ENCODE results near the gene XAGE2. TPM values are rescaled to one million over a fixed set of nuclear protein-coding genes. Genes with fewer than 3 reads are reported as not detected.

XAGE2 gene
- total RNA-seq, 1 experiment from 2014 or later: not detected

GRCh38 chrX:52415304-52415703, 46.5 kb downstream of the XAGE2 start:
- in situ Hi-C loops (cut with HindIII; ENCODE audit: low pct_unique_long_range_greater_than_20kb, low sequenced_read_pairs): no loop called here
- DNase-seq (ENCODE audit: low read depth, low spot score): no peak

- in situ Hi-C loops (cut with HindIII; ENCODE audit: low pct_unique_long_range_greater_than_20kb, low sequenced_read_pairs): no loop called here
- no peak for DNase-seq (ENCODE audit: low read depth, low spot score)
Measured at GRCh38 chrX:52416816-52417215, 48.0 kb downstream of the XAGE2 start.

GRCh38 chrX:52420824-52421443, 52.1 kb downstream of the XAGE2 start:
- no peak for DNase-seq (ENCODE audit: low read depth, low spot score)
- in situ Hi-C loops (cut with HindIII; ENCODE audit: low pct_unique_long_range_greater_than_20kb, low sequenced_read_pairs): no loop called here

GRCh38 chrX:52422884-52423283, 54.1 kb downstream of the XAGE2 start:
- DNase-seq (ENCODE audit: low read depth, low spot score): no peak
- in situ Hi-C loops (cut with HindIII; ENCODE audit: low pct_unique_long_range_greater_than_20kb, low sequenced_read_pairs): no loop called here

DNA sequence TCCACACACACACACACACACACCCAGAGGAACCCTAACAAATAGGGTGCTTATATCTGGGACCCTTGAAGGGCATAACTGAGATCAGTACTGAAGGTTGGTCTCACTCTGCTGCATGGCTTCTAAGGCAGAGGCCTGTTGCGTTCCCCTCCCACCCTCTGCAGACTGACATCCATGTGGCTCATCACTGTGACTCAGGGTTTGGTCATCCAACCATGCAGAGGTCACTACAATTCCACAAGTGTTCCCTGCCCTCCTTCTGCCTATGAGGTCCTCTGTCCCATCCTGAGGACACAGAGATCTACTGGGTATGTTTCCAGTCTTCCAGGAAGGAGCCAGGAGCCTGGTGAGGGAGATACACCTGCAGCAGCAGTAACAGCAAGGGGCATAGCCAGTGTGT, 55.8 kb downstream of the XAGE2 start:
- no peak for DNase-seq (ENCODE audit: low read depth, low spot score)
- in situ Hi-C loops (cut with HindIII; ENCODE audit: low pct_unique_long_range_greater_than_20kb, low sequenced_read_pairs): no loop called here

Small RNA genes lying within 50 kb of the gene (small RNA-seq; reads per million reads assigned to genes)
- gene MIR8088: 0 reads per million in 2 experiments

Other genes with a start within 250 kb of the XAGE2 start
- 3.5 and 22.5 TPM in 2 replicates for gene MAGED4, start 184.1 kb upstream of the XAGE2 start, total RNA-seq (2014; rRNA removed; shearing (Covaris generic))
- gene XAGE1A, start 126.8 kb downstream of the XAGE2 start, total RNA-seq (2014; rRNA removed; shearing (Covaris generic)): 17.0 TPM in 1 of 2 replicates, not detected in the other
- gene XAGE1B, start 148.0 kb downstream of the XAGE2 start, total RNA-seq (2014; rRNA removed; shearing (Covaris generic)): 1.8 and 15.3 TPM in 2 replicates